HK-2 (cell line): Measurements from ENCODE around the gene CYTIP.

Experiments
- DNase-seq: peaks from one replicate; pipeline ENCODE4 v3.0.0-alpha.2; 2018; ENCODE audit not compliant: unreplicated experiment

Gene CYTIP

GRCh38 chr2:157443795-157444640 lies at the start of gene CYTIP:
TSS of gene CYTIP (minus strand) at chr2:157444089. CDS start at chr2:157444020, 69 bp downstream.
- DNase-seq: no peak

DNA sequence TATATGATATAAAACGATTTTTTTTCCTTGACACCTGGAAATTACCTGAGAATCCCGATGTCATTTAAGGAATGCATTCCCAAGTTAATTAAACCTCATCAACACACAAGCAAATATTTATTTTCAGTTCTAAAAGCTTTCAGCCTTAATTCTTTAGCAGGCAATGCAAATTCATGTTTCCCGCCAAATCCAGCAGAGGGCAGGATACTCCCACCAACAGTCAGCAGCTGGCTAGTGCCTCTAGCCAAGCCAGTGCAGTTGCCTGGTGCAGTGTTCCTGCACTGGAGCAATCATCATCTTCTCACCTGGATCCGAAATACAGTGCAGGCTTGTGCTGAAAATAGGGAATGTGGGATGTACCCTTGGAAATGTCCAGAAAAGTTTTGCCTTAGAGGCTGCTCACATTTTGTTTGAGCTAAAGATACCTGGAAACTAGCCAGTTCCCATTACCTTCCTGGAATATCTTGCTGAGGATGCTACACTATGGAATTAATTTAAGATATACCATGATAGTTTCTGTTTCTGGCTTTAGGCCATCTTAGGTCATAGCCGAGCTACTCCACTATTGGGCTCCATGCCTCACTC lies 48.4 kb upstream of the CYTIP start:
- DNase-seq: peak; percentile 46

DNA sequence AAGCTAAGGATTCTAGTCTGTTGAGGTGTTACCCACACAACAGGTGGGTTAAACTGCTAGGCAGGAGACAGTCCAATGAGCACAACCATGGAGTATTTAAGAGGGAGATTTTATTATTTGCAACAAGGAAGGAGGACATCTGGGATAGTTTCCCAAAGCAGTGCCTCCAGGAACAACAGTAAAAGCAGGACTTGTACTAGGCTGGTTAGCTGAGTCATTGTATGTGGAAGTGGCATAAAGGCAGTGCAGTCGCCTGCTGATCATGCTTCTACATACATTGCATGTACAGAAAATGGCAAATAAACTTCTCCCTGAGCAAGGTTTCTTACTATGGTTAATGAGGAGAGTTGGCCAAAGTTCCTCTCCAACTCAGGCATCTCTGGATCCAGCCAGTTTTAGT lies 46.1 kb upstream of the CYTIP start:
- no peak for DNase-seq

DNA sequence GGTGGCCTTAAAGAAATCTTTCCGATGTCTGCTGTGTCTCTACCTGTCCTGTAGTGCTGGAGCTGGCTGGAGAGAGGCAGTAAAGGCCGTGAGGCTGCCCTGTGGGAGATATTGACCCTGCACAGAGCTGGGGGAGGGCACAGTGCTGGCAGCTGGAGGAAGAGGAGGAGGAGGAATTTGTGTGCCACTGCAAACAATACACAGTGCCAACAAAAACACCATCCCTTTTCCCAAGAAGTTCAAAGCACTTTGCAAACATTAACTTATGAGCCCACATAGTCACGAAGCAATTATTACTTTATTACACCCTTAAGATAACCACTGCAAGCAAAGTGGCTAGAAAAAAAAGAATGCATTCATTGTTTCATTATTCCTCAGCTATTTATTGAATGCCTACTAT lies 45.0 kb upstream of the CYTIP start:
- no peak for DNase-seq

- DNase-seq: no peak
Measured at GRCh38 chr2:157487747-157488146, 43.9 kb upstream of the CYTIP start.

- no peak for DNase-seq
Measured at GRCh38 chr2:157487271-157487610, 43.4 kb upstream of the CYTIP start.

DNA sequence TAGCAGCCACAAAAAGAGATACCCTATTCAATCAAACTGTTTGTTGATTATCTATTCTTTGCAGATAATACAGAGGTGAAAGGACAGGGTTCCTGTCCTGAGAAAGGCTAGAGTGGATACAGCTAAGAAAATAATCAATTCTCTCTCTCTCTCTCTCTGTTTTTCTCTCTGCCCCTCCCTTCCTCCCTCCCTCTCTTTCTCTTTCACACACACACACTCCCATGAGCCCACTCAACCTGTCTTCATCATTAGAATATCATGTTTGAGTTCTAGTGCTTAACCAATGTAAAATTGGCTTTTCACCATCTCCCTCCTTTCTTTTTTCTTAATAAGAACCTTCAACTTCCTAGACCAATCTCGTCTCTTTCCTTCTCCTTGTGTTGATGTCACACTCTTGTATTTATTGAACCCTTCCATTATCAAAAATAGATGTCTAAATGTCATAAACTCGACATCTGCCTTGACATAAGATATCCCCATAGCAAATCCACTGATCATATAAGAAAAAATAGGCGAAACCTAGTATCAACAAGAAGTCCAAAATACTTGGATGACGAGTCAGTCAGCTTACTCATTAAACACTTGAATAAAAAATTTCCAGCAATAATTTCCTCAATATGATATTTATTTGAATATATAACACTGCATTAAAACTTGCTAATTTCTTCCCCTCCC lies 42.8 kb upstream of the CYTIP start:
- DNase-seq: no peak

DNA sequence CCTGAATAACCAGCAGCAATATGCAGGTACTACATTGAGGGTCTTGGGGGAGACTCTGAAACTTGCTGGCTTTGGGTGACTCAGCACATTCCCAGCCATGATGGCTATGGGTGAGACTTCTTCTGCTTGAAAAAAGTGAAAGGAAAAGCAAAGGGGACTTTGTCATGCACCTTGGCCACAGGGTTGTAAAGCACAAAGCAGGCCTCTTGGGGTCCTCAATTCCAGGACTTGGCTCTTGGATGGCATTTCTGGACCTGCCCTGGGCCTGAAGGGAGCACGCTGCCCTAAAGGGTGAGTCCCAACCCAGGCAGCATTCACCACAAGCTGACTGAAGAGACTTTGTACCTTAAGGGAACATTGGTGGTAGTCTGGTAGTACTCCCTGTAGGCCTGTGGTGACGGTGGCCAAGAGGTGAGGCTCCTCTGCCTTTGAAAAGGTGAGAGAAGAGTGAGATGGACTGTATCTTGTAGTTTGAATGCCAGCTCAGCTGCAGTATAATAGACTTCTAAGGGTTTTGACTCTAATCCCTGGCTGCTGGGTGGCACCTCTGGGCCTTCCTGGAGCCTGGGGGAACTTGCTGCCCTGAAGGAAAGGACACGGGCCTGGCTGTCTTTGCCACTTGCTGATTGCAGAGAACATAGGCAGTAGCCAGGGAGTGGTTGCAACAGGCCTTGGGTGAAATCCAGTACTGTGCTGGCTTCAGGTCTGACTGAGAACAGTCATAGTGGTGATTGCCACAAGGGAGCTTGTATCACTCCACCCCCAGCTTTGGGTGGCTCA lies 36.5 kb upstream of the CYTIP start:
- DNase-seq: no peak

DNA sequence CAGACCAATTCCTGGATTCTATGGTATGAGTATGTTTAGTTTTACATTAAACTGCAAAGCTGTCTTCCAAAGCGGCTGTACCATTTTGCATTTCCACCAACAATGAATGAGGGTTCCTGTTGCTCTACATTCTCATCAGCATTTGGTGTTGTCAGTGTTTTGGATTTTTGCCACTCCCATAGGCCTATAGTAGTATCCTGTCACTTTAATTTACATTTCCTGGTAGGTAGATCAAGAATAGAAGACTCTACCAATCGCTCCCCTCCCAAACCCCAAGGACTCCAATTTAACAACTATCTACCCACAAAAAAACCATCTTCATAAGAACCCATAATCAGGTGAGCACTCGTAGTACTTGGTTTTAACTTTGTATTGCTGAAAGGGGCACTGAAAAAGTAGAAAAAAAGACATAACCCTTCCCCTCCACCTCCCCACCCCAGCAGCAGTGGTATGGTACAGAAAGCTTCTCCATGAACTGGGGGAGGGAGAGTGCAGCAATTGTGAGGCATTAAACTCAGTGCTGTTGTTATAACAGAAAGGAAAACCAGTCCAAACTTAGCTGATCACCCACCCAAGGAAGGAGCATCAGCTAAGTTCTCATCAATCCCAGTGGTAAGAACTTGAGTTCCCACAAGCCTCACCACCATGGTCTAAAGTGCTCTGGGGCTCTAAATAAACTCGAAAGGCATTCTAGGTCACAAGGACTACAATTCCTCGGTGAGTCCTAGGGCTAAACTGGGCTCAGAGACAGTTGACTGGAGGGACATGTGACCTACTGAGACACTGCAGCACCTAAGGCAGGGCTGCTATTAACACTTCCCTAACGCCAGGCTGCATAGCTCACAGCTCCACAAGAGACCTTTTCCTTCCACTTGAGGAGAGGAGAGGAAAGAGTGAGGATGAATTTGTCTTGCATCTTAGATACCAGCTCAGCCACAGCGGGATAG lies 35.5 kb upstream of the CYTIP start:
- DNase-seq: no peak

GRCh38 chr2:157477919-157478318 lies 34.0 kb upstream of the CYTIP start:
- DNase-seq: no peak

GRCh38 chr2:157476953-157477709 lies 33.2 kb upstream of the CYTIP start:
- DNase-seq: no peak

DNA sequence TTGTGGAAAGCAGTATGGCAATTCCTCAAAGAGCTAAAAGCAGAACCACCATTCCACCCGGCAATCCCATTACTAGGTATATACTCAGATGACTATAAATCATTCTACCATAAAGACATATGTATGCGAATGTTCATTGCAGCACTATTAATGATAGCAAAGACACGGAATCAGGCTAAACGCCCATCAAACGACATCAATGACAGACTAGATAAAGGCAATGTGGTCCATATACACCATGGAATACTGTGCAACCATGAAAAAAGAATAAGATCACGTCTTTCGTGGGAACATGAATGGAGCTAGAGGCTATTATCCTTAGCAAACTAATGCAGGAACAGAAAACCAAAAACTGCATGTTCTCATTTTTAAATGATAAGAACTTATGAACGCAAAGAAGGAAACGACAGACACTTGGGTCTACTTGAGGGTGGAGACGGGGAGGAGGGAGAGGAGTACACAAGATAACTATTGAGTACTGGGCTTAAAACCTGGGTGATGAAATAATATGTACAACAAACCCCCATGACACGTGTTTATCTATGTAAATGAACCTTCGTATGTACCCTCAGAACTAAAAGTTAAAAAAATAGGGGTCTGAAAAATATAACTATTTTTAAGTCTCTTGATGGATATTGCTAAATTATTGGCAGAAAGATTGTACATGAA lies 32.0 kb upstream of the CYTIP start:
- DNase-seq: no peak

- DNase-seq: no peak
Measured at GRCh38 chr2:157473581-157473980, 29.7 kb upstream of the CYTIP start.

DNA sequence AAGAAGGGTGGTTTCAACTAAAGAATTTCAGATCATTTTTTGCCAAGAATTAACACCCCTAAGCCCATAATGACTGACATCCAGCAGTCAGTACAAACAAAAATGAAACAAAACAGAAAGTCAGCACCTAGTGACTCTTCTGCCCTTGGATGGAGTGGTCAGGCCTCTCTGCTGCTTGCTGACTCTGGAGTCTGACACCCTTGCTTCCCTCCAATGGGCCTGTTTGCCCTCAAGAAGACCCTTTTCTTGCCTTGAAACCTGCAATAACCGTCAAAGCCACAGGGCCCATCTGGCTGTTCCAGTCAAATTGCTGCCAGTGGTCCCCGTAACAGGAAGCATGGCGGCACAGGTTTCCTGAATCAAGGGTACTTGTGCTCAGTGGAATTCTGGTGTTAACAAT lies 27.2 kb upstream of the CYTIP start:
- no peak for DNase-seq

- no peak for DNase-seq
Measured at GRCh38 chr2:157470321-157470720, 26.4 kb upstream of the CYTIP start.

- no peak for DNase-seq
Measured at GRCh38 chr2:157469726-157470125, 25.8 kb upstream of the CYTIP start.

GRCh38 chr2:157468931-157469708 lies 25.2 kb upstream of the CYTIP start:
- DNase-seq: no peak

DNA sequence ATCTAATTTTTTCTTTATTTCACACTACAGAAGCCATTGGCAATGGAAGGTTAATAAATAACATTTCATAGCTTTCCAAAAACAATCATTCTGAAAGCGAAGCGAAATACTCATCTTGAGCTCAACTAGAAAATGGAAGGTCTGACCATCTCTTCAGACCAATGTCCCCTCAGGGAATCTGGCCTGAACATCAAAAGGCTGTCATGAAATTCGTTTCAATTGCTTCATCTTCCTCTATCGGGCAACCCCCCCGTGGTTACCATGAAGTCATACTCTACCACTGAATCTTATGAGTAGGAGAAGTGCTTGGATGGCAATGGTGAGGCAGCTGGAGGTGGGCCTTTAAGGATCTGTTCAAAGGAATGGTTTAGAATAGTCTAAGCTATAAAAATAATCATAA lies 22.9 kb upstream of the CYTIP start:
- no peak for DNase-seq

DNA sequence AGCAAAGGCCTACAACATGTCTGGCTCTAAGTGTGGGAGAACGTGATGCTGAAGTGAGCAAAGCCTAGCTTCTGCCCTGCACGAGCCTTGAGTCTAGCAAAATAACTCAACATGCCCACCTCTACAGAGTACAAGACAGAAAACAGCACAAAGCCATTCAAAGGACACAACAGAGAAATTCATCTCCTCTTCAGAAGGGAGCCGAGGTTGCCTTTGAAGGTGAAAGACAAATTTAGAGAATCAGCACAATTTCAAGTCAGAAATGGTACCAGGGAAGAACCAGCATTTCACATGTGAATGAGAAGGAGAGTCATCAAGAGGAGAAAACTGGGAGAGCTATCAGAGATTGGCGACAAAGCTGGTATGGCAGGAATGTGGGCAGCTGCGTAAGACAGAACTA lies 21.7 kb upstream of the CYTIP start:
- no peak for DNase-seq
